PFSK-1 (cell line): ENCODE data around the gene USP32.

Experiments used
- SIN3A ChIP-seq: IDR thresholded peaks from 2 replicates; pipeline ENCODE4 v1.6.1; 2012; ENCODE audit warnings: mild to moderate bottlenecking, low read length, moderate library complexity, borderline replicate concordance; ENCODE audit not compliant: insufficient read depth
- TAF1 ChIP-seq: IDR thresholded peaks from 2 replicates; pipeline ENCODE4 v1.6.1; 2012; ENCODE audit warnings: low read length, control low read depth, borderline replicate concordance; ENCODE audit not compliant: insufficient read depth

DNA sequence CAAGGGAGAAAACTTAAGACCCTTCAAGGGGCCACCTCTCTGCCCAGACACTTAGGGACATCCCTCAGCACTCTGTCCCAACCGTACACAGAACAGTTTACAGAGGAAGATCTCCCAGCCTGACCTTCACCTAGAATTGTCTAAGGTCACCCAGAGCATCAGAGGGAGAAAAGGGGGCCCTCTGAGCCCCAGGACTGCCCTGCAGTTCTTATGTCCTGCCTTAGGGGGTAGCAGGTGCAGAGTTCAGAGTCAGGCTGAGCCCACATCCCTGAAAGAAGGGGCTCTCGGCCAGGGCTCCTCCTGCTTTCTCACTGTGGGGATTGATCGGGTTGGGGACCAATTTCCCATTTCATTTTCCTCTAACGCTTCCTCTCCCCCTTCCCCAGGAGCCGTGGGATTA lies 226.7 kb downstream of the USP32 start:
- TF ChIP-seq TAF1 (no peak), SIN3A (no peak)
